Kidney tubule cell (primary cell): ENCODE data around the gene CDHR4.
"Not testable (repeated sequence)": the region's sequence is repeated elsewhere in the genome, so short reads cannot be mapped to it uniquely, and the experiment has no call there.

ENCODE experiments used
- DNase-seq: peaks from one replicate; pipeline ENCODE4 v3.0.0-alpha.2; 2018; ENCODE audit warnings: low spot score

CDHR4 gene

GRCh38 chr3:49803465-49804140, 3.9 kb upstream of the CDHR4 start:
- DNase-seq = no peak

- peak; percentile 80 for DNase-seq
These were observed 3.2 kb upstream of the CDHR4 start, which contains the start of gene INKA1 for GRCh38 chr3:49802719-49803464. TSS of gene INKA1 (plus strand) at chr3:49803261. CDS start at chr3:49803393, 132 bp downstream.

GRCh38 chr3:49801160-49801559, 1.5 kb upstream of the CDHR4 start:
- no peak for DNase-seq

- DNase-seq = no peak
These were observed 568 bp downstream of the CDHR4 start for GRCh38 chr3:49799105-49799504.

GRCh38 chr3:49794926-49795905, 4.5 kb downstream of the CDHR4 start:
- no peak for DNase-seq

GRCh38 chr3:49794431-49794830, 5.2 kb downstream of the CDHR4 start:
- DNase-seq = no peak

- no peak for DNase-seq
These were observed 6.1 kb downstream of the CDHR4 start for GRCh38 chr3:49793486-49794085.

- no peak for DNase-seq
These were observed 7.1 kb downstream of the CDHR4 start for GRCh38 chr3:49792371-49793150.

GRCh38 chr3:49791571-49791970, 8.1 kb downstream of the CDHR4 start:
- no peak for DNase-seq

GRCh38 chr3:49790626-49791411, 8.9 kb downstream of the CDHR4 start:
- no peak for DNase-seq

- no peak for DNase-seq
These were observed 11.6 kb downstream of the CDHR4 start for GRCh38 chr3:49788056-49788455.

GRCh38 chr3:49787536-49787935, 12.1 kb downstream of the CDHR4 start:
- no peak for DNase-seq

GRCh38 chr3:49787182-49787464, 12.6 kb downstream of the CDHR4 start:
- DNase-seq = peak; percentile 22

GRCh38 chr3:49786357-49787181, 13.1 kb downstream of the CDHR4 start, which contains the start of gene IP6K1:
TSS of gene IP6K1 (minus strand) at chr3:49786542. CDS start at chr3:49748040, 38,502 bp downstream.
- peak; percentile 100 for DNase-seq

GRCh38 chr3:49785565-49786356, 13.9 kb downstream of the CDHR4 start:
- peak; percentile 53 for DNase-seq

- not testable (repeated sequence) for DNase-seq
These were observed 17.4 kb downstream of the CDHR4 start for GRCh38 chr3:49782277-49782676.

- DNase-seq = no peak
These were observed 18.1 kb downstream of the CDHR4 start for GRCh38 chr3:49781415-49782199.

GRCh38 chr3:49780975-49781365, 18.7 kb downstream of the CDHR4 start:
- not testable (repeated sequence) for DNase-seq
